PC-3 (cell line): ENCODE data around the gene TMEM108. TPM values are rescaled to one million over a fixed set of nuclear protein-coding genes. Genes with fewer than 3 reads are reported as not detected.

Experiments
- ATAC-seq: fragments of 200-7000 bp; cut with Tn5 transposase; 2 replicates; pipeline ENCODE4 v1.9.1; 2020; ENCODE audit warnings: mild to moderate bottlenecking, moderate library complexity
- BruUV-seq: library from RNA; stranded (reverse); fragments of 400-500 nt; replicated peaks from 2 replicates; lab custom pipeline; 2021; lab: Mats Ljungman, UMichigan
- CTCF ChIA-PET: fragments of 300-600 bp; sonication (Branson Sonifier 250); formaldehyde crosslinking; loops from one replicate; lab custom pipeline; 2022; ENCODE audit warnings: antibody characterized with exemption; lab: Charles Lee
- POLR2A ChIA-PET: fragments of 300-600 bp; sonication (Branson Sonifier 250); formaldehyde crosslinking; loops from one replicate; lab custom pipeline; 2022; ENCODE audit warnings: antibody characterized with exemption; ENCODE audit not compliant: unreplicated experiment; lab: Charles Lee
- DNase-seq: peaks from one replicate; pipeline ENCODE4 v3.0.0-alpha.2; 2015
- H2AFZ ChIP-seq: fragments of 300-600 bp; sonication (generic); 2 replicates; pipeline ENCODE4 v1.6.0; 2016; ENCODE audit warnings: antibody characterized with exemption, low read length
- H3F3A ChIP-seq: fragments of 300-600 bp; sonication (generic); one replicate; pipeline ENCODE4 v1.6.0; 2017; ENCODE audit warnings: antibody characterized with exemption, low read length, control low read depth, mild to moderate bottlenecking; ENCODE audit not compliant: unreplicated experiment
- H3K27ac ChIP-seq: fragments of 300-600 bp; sonication (generic); 2 replicates; pipeline ENCODE4 v1.5.1; 2016; ENCODE audit warnings: mild to moderate bottlenecking, low read length
- H3K27me3 ChIP-seq: fragments of 300-600 bp; sonication (generic); 2 replicates; pipeline ENCODE4 v1.6.1; 2016; ENCODE audit warnings: low read length, mixed read lengths
- H3K36me3 ChIP-seq: fragments of 300-600 bp; sonication (generic); 2 replicates; pipeline ENCODE4 v1.6.1; 2016; ENCODE audit warnings: low read depth, mixed run types, low read length, mixed read lengths
- H3K4me1 ChIP-seq: fragments of 300-600 bp; sonication (generic); 2 replicates; pipeline ENCODE4 v1.5.1; 2016; ENCODE audit warnings: low read length; ENCODE audit not compliant: insufficient read depth
- H3K4me2 ChIP-seq: fragments of 300-600 bp; sonication (generic); 2 replicates; pipeline ENCODE4 v1.6.0; 2016; ENCODE audit warnings: low read length
- H3K4me3 ChIP-seq: fragments of 300-600 bp; sonication (generic); 2 replicates; pipeline ENCODE4 v1.5.1; 2016; ENCODE audit warnings: mild to moderate bottlenecking, low read length, mixed read lengths
- H3K79me2 ChIP-seq: fragments of 300-600 bp; sonication (generic); 2 replicates; pipeline ENCODE4 v1.6.1; 2017; ENCODE audit warnings: low read length, mixed read lengths
- H3K9ac ChIP-seq: fragments of 300-600 bp; sonication (generic); 2 replicates; pipeline ENCODE4 v1.6.0; 2016; ENCODE audit warnings: mild to moderate bottlenecking, low read length
- H3K9me2 ChIP-seq: fragments of 300-600 bp; sonication (generic); replicated peaks from 2 replicates; pipeline ENCODE4 v1.6.1; 2016; ENCODE audit warnings: mixed run types, low read length, mixed read lengths
- H3K9me3 ChIP-seq: fragments of 300-600 bp; sonication (generic); 2 replicates; pipeline ENCODE4 v1.6.1; 2016; ENCODE audit warnings: low read length, mixed read lengths
- H4K20me1 ChIP-seq: fragments of 300-600 bp; sonication (generic); 2 replicates; pipeline ENCODE4 v1.6.1; 2016; ENCODE audit warnings: low read length, mixed read lengths
- CTCF ChIP-seq: fragments of 300-600 bp; sonication (generic); conservative IDR thresholded peaks from 2 replicates; pipeline ENCODE4 v1.5.1; 2017; ENCODE audit warnings: antibody characterized with exemption, low read depth, mild to moderate bottlenecking, low read length
- EZH2 ChIP-seq: fragments of 300-600 bp; sonication (generic); IDR thresholded peaks from one replicate; pipeline ENCODE4 v1.6.1; 2017; ENCODE audit warnings: antibody characterized with exemption, mild to moderate bottlenecking, low read length; ENCODE audit not compliant: unreplicated experiment
- EZH2phosphoT487 ChIP-seq: fragments of 300-600 bp; sonication (generic); IDR thresholded peaks from 2 replicates; pipeline ENCODE4 v1.6.1; 2018; ENCODE audit warnings: mild to moderate bottlenecking, antibody characterized with exemption, low read length, borderline replicate concordance
- intact Hi-C: fragments of 100-400 bp; cut with micrococcal nuclease; formaldehyde crosslinking; loops from 2 replicates; pipeline ENCODE4 v1.9.0; 2023
- total RNA-seq: library from RNA; depleted of rRNA; stranded (reverse); fragments of >200 nt; gene quantifications from 2 replicates; pipeline ENCODE4 v1.2.3, GENCODE V29; 2014

Gene TMEM108
- total RNA-seq, 1 experiment from 2014 or later = not detected

GRCh38 chr3:133159498-133160475 lies 121.6 kb downstream of the TMEM108 start:
- Histone ChIP-seq H3K79me2 (no peaks in the 10 kb centered on the region), H3K27ac (no peak overlapping the region), H3K36me3 (no peaks in the 10 kb centered on the region), H3K9me2 (no peaks in the 10 kb centered on the region), H3K9ac (no peak overlapping the region), H3K4me1 (no peaks in the 10 kb centered on the region), H2AFZ (no peak overlapping the region), H3K9me3 (no peaks in the 10 kb centered on the region), H3K4me3 (no peak overlapping the region), H3F3A (no peaks in the 10 kb centered on the region), H4K20me1 (no peaks in the 10 kb centered on the region), H3K27me3 (no peaks in the 10 kb centered on the region), H3K4me2 (no peak overlapping the region)
- TF ChIP-seq EZH2 (no peak), CTCF (no peak)
- DNase-seq (no peak), ATAC-seq (no peak)
- intact Hi-C loops = no loop called here
- ChIA-PET CTCF (no interaction called here), POLR2A (no interaction called here)
- no TSS peak for BruUV-seq

GRCh38 chr3:133161656-133162055 lies 123.5 kb downstream of the TMEM108 start:
- no peaks in the 10 kb centered on the region for H3K79me2 ChIP-seq
- H3K9me3 ChIP-seq = no peaks in the 10 kb centered on the region
- intact Hi-C loops = no loop called here
- CTCF ChIA-PET = no interaction called here
- no peak overlapping the region for H3K9ac ChIP-seq
- POLR2A ChIA-PET = no interaction called here
- no TSS peak for BruUV-seq
- H3K4me3 ChIP-seq = no peak overlapping the region
- H3K9me2 ChIP-seq = no peaks in the 10 kb centered on the region
- H4K20me1 ChIP-seq = no peaks in the 10 kb centered on the region
- ATAC-seq = no peak
- no peak for TF ChIP-seq EZH2
- TF ChIP-seq CTCF = no peak
- TF ChIP-seq EZH2phosphoT487 = no peak
- H3K4me1 ChIP-seq = no peaks in the 10 kb centered on the region
- H3F3A ChIP-seq = no peaks in the 10 kb centered on the region
- no peak overlapping the region for H2AFZ ChIP-seq
- H3K36me3 ChIP-seq = no peaks in the 10 kb centered on the region
- H3K27me3 ChIP-seq = no peaks in the 10 kb centered on the region
- DNase-seq = no peak
- H3K4me2 ChIP-seq = no peak overlapping the region
- H3K27ac ChIP-seq = no peak overlapping the region

GRCh38 chr3:133162265-133162664 lies 124.1 kb downstream of the TMEM108 start:
- Histone ChIP-seq H3K9me3 (no peaks in the 10 kb centered on the region), H2AFZ (no peak overlapping the region), H3K9ac (no peak overlapping the region), H3K27me3 (no peaks in the 10 kb centered on the region), H3K36me3 (no peaks in the 10 kb centered on the region), H3K4me3 (no peak overlapping the region), H4K20me1 (no peaks in the 10 kb centered on the region), H3K27ac (no peak overlapping the region), H3F3A (no peaks in the 10 kb centered on the region), H3K79me2 (no peaks in the 10 kb centered on the region), H3K9me2 (no peaks in the 10 kb centered on the region), H3K4me1 (no peaks in the 10 kb centered on the region), H3K4me2 (no peak overlapping the region)
- BruUV-seq = no TSS peak
- POLR2A ChIA-PET = no interaction called here
- CTCF ChIA-PET = no interaction called here
- DNase-seq = no peak
- intact Hi-C loops = no loop called here
- TF ChIP-seq CTCF (no peak), EZH2 (no peak), EZH2phosphoT487 (no peak)
- no peak for ATAC-seq
